Medulla oblongata (tissue), 1 donor: ENCODE data around the gene SRPK3.
"Not testable (repeated sequence)": the region's sequence is repeated elsewhere in the genome, so short reads cannot be mapped to it uniquely, and the experiment has no call there.

Source experiments
- DNase-seq: peaks from one replicate; pipeline ENCODE4 v3.0.0-alpha.2; 2015; ENCODE audit errors: extremely low spot score

The SRPK3 gene

DNA sequence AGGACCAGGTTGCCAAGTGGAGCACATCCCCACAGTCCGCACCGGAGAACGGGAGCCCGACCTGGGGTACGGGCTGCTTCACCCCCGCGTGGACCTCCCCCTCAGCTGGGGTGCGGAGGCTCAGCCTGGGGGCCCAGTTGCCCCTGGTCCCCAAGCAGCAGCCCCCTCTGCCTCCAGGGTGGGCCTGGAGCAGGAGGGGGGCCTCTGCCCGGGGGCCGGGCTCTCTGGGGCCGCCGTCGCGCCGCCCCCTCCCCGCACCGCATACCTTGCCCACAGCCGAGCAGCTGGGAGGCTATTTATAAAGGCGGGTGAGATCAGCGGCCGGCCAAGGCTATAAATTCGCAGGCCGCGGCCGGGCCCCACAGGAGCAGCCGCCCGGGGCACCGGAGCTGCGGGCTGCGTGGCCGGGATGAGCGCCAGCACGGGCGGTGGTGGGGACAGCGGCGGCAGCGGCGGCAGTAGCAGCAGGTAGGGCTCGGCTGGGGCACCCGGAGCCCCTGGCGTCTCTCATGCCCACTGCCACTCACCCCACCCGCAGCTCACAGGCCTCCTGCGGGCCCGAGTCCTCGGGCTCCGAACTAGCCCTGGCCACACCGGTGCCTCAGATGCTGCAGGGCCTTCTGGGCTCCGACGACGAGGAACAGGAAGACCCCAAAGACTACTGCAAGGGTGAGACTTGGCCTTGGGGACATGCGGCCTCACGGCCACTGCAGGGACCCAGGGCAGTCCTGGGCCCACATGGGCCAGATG lies at the start of gene SRPK3:
TSS of gene SRPK3 (plus strand) at position 364 of the 750 bp plus-strand sequence. CDS start at position 410, 46 bp downstream.
- DNase-seq = no peak

DNA sequence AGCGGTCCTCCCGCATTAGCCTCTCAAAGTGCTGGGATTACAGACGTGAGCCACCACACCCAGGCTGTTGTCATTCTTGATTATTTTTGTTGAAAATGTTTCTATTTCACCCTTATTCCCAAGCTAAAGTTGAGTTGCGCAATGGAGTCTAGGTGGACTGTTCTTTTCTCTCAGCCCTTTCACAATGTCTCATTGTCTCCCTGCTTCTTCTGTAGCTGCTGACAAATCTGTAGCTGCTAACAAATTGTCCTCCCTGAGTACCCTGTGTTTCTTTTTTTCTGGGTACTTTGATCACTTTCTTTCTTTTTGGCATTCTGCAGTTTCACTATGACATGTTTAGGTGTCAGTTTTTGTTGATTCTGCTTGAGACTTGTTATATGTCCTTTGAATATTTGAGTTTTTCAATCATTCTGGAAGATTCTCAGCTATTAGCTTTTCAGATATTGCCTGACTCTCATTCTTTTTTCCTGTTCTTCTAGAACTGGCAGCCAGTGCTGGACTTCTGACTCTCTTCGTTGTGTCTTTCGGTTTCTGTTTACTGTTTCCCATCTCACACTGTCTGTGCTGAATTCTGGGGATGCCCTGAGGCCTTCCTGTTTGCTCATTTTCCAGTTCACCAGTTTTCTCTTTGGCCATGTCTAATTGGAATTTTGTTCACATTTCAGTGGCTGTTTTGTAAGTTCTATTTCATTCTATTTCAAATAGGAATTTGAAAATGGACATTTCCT lies 49.6 kb upstream of the SRPK3 start:
- DNase-seq = no peak

- DNase-seq = no peak
Measured at GRCh38 chrX:153731845-153732215, 49.0 kb upstream of the SRPK3 start.

DNA sequence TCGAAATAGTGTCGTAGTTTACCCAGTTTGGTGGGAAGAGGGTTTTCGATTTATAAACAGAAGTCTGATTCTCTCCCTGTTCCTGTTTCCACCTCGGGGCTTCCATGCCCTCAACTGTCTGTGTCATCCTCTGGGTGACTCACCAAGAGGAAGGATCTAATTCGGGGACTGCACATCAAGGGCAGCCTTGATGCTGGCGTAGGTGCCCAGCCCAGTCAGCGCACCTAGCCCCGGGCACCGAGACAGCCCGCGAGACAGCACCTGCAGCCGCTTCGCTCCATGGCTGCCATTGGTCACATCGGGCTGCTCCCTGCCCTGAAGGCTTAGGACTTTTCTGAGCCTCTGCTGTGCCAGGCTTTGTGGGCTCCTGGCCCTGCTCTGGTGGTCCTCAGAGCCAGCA lies 48.4 kb upstream of the SRPK3 start:
- no peak for DNase-seq

GRCh38 chrX:153733651-153734240 lies 47.1 kb upstream of the SRPK3 start:
- no peak for DNase-seq

- no peak for DNase-seq
Measured at GRCh38 chrX:153734871-153735270, 46.0 kb upstream of the SRPK3 start.

- no peak for DNase-seq
Measured at GRCh38 chrX:153735274-153735673, 45.6 kb upstream of the SRPK3 start.

GRCh38 chrX:153736071-153736820 lies 44.6 kb upstream of the SRPK3 start:
- no peak for DNase-seq

- no peak for DNase-seq
Measured at GRCh38 chrX:153736871-153737441, 43.9 kb upstream of the SRPK3 start.

DNA sequence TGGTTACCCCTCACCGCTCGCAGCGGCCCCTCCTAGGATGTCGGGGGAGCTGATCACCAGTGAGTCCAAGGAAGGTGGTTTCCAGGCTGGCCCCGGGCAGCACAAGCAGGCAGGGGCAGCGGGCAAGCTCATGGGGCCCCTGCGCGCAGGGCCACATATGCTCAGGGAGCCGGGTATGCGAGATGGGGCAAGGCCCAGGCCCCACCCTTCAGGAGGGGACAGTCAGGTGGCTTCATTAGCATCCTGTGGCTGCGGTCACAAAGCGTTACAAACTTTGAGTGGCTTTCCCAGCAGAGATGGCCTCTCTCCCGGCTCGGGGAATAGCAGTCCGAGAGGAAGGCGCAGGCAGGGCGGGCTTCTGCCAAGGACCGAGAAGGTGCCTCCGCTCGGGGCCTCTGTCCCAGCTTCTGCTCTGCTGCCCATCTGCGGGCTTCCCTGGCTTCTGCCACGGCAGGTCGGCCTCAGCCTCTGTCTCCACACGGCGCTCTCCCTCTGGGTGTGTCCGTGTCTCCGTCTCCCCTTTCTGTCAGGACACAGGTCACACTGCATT lies 42.7 kb upstream of the SRPK3 start:
- no peak for DNase-seq

GRCh38 chrX:153739754-153740486 lies 40.9 kb upstream of the SRPK3 start:
- no peak for DNase-seq

DNA sequence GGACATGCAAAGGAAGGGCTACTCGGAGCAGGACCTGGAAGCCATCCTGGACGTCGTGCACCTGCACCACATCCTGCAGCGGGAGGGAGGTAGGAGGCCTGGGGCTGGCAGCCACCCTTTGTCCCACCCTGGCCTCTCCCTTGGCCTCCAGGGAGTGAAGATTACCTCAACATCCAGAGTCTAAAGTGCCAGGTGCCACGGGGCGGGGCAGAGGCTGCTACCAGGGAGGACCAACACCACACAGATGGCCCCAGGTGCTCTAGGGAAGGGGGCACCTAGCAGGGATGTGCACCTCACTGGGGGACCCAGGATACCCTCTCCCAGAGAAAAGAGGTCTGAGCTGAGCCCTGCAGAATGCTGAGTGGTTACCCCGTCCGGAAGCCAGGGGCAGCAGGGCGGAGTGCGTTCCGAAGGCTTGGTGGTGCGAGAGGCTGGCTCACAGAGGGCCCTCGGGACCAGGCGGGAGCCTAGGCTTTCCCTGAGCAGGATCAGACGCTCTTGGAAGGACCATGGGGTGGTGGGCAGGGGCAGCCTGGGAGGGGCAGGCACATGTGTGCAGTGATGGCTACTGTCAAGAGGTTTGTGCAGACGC lies 40.1 kb upstream of the SRPK3 start:
- DNase-seq = no peak

DNA sequence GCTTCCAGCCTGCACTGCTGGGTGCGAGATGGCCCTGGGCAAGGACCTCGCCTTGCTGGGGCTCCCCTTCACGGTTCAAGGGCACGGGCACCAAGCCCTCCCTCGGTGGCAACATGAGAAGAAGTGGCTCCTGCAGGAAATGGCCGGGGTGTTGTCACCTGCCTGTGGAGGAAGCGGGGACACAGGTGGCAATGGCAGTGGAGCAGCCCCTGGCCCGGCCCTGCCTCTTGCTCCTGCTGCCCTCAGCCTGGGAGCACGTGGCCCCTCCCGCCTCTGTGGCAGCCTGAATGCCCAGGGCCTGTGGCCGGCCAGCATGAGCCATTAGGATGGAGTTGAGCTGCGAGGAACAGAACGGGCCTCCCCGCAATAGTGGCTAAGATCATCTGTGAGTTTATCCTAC lies 39.4 kb upstream of the SRPK3 start:
- DNase-seq = no peak

DNA sequence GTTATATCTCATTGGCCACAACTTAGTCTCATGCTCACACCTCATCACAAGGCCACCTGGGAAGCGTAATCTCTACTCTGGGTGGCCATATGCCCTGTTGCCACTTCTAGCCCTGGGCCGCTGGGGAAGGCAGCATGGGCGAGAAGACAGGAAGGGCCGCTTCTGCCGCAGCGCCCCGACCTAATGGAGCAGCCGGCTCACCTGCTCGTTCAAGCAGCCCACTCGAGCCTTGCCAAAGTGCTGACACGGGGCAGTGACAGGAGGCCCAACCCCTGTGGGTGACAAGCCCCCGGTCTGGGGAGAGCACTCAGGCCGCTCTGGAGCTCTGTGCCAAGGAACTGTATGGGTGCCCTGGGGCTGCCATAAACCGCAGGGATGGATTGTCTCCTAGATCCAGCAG lies 38.7 kb upstream of the SRPK3 start:
- DNase-seq = not testable (repeated sequence)

- DNase-seq = not testable (repeated sequence)
Measured at GRCh38 chrX:153742796-153743467, 37.9 kb upstream of the SRPK3 start.

DNA sequence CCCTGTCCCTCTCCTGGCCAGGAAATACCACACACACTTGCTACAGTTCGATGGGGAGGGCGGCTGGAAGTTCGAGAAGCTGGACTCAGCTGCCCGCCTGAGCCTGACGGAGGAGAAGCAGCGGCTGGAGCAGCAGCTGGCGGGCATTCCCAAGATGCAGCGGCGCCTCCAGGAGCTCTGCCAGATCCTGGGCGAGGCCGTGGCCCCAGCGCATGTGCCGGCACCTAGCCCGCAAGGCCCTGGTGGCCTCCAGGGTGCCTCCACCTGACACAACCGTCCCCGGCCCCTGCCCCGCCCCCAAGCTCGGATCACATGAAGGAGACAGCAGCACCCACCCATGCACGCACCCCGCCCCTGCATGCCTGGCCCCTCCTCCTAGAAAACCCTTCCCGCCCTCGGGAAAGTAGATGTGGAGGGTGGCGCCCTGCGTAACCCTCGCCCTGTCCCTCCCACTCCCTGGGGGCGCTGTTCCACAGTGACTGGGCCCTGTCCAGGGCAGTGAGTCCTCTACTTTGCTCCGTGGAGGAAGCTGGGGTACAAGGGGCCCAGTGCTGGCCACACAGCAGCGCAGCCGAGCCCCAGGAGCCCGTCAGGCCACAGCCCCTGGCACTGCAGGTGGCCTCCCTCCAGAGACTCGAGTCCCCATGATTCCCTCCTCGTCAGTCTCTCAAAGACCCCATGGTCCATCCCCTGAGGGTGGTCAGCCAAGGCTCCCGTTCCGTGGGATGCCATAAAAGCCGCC lies 37.2 kb upstream of the SRPK3 start:
- DNase-seq = not testable (repeated sequence)

DNA sequence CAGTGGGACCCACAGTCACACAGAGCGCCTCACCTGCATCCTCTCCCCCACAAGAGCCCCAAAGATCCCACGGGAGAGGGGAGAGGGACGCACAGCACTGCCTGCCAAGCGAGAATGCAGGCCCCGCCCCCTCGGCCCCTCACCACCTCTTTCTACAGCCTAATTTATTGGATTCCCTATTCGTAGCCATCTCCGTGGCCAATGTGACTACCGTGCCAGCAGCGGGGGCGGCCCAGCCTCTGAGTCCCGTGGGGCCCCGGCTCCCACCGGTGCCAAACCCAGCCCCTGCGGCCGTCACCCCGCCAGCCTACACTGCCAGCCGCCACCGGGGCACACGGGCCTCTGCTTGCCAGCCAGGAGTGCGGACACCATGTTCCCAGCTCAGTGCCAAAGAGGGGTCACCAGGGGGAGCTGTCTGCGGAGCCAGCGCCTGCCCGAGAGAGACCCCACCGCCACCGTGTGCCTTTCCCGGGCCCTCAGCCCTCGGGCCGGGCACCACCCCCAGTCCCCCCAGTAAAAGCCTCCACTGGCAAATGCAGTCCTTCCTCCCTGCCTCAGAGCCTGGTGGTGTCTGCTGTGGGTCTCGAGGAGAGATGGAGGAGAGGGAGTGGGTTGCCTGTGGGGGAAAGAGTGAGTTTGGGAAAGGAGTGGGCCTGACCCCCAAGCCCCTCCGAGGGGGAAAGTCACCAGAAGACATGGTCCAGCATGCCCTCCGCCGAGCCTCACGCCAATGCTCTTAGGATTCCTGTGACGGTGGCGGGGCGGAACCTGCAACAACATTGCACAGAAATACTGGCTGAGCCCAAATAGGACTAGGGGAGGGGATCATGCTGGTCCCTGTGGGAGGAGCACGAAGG lies 36.4 kb upstream of the SRPK3 start:
- DNase-seq = no peak

DNA sequence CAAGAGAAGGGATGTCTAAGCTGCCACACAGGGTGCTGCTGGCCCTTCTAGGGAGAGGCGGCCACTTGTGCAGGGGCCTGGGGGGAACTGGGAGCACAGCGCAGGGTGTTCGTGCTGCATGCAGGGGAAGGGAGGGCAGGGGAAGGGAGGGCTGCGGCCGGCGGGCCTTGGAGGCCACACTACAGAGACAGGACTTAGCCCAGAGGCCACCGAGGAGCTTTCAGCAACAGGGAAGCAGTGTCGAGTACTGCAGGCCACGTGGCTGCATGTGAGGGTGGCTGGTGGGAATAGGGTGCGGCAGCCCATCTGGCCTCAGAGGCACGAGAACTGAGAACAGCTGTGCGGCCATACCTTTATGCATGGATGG lies 35.8 kb upstream of the SRPK3 start:
- not testable (repeated sequence) for DNase-seq
